Measurements from ENCODE around the gene MYCT1.

Gene MYCT1

GRCh38 chr6:152723398-152723797 lies 25.7 kb downstream of the MYCT1 start:
- peak; percentile 78 for DNase-seq (ENCODE audit: low spot score)

DNA sequence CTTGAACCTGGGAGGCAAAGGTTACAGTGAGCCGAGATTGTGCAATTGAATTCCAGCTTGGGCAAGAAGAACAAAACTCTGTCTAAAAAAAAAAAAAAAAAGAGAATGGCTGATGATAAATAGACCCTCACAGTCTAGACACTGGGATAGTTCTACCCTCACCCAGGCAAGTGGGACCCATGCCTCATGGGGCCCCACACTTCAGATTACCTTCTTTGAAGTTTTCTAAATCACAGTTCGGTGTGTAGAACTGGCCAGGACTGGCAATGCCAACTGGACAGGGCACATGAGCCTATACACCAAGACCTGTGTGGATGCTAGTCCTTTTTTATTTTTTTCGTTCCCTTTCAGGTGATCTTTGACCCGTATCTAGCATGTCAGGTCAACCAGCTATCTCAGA lies 28.6 kb downstream of the MYCT1 start:
- DNase-seq (ENCODE audit: low spot score), result no peak

DNA sequence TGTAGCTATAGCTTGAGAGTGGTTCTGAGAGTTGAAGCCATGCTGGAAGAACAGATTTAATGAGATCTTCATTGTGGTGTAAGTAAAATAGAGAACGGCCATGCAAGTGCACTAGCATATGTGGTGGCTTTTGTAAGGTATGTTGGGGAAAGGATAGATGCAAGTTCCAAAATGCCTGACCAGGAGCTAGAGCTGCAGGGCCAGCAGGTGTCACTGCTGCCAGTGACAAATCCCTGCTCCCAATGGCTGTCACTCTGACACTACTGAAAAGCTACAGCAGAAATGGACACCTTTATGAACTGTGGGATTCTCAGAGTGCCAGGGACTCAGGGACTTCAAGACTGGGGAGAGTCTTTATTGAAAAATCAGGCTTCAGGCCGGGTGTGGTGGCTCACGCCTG lies 29.8 kb downstream of the MYCT1 start:
- DNase-seq (ENCODE audit: low spot score), result no peak

GRCh38 chr6:152734630-152735029 lies 36.9 kb downstream of the MYCT1 start:
- DNase-seq (ENCODE audit: low spot score), result no peak

DNA sequence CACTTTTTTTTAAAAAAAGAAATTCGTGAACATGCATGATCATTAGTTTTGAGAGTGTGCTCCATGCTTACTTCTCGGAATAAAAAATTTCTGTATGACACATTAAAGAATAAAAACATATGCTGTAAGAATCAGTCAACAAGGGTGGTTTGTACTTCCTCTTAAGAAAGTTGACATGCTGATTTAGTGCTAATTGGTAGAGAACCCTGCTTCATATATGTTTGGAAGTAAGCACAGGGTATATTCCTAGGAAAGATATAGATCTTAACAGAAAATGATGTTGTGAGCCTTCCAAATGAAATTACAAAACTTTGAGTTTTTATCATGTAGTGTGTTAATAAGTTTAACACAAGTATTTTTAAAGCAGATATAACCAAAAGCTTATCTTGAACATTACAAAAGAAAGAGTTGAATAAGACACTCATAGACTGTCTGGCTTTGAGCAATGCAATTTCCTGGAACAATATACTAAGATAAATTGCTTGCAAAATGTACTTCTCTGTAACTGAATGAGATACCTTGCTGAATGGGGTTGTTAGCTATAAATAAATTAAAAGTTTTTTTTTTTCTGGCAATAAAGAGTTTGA lies 39.1 kb downstream of the MYCT1 start:
- DNase-seq (ENCODE audit: low spot score), result no peak

DNA sequence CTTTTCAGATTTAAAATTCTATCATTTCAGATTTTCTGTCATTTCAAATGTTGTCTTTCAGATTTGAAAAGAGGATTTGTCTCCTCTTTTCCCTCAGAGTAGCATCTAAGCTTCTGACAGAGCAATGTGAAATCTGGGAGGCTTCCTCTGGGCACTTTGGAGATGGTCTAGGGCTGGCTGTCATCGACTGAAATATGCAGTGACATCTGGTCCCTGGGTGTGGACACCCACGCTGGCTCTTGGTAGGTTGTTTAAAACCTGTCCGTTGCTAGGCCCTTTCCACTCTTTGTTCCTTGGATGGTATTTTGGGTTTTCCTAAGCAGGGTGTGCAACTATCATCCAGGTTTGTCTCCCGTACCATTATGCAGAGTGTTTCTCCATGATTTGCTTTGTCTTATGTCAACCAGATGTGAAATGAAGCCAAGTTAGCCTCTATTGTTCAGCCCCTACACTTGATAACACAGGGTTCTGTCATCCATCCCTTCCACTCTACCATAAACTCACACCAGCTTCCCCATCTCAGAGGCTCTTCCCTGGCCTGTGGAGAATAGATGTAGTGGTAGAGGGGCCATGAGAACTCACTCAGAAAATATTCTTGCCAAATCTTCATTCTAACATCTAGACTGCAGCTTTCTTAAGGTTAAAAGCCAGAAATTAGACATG lies 47.9 kb downstream of the MYCT1 start:
- DNase-seq (ENCODE audit: low spot score), result no peak

DNA sequence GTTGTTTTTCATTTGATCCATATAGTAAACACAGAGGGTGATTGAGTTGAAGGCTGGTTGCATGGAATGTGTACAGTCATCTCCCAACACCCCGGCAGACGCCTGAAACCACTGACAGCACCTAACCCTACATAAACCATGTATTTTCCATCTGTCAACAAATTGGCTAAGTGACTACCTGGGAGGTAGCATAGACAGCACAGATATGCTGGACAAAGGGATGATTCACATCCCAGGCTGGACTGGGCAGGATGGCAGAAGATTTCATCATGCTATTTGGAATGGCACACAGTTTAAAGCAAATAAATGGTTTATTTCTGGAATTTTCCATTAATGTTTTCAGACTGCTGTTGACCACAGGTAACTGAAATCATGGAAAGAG lies 48.5 kb downstream of the MYCT1 start:
- DNase-seq (ENCODE audit: low spot score), result peak; percentile 90

GRCh38 chr6:152748843-152749242 lies 51.1 kb downstream of the MYCT1 start:
- peak; percentile 12 for DNase-seq (ENCODE audit: low spot score)

DNA sequence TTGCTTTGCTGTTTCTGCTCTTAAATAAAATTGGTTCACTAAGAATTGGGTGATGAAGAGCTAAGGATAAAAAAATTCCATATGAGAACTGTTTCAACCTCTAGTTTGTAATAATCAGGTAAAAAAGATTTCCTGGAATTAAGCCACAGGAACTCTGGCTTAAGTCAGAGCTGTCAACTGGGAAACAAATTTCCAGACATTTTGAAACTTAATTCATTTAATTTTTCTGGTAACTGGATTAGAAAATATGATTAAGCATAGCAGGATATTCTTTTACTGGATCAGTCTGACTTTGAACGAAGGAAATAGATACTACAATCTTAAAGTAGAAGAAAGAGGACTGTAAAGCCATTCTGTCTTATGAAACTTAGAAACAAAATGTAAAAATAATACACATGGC lies 51.6 kb downstream of the MYCT1 start:
- DNase-seq (ENCODE audit: low spot score), result no peak

DNA sequence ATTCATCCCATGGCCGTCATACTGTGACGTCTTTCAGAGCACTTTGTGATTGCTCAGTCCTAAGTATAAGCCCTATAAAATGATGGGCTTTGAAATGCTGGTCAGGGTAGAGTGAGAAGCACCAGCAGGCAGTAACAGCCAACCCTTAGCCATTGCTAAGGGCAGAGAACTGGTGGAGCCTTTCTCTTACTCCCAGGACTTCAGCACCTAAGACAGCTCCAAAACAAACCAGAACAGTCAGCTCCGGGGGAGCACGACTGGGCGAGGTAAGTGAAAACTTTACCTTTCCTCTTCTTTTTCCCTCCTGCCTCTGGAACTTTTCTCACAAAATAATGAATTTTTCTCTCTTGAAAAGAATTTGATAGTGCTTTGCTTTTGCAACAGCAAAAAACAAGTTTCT lies 53.0 kb downstream of the MYCT1 start, which contains the start of gene VIP:
Gene VIP, plus strand, starts transcription at position 104 of the 400 bp plus-strand sequence. CDS start 1,381 bp downstream, outside the sequence.
- DNase-seq (ENCODE audit: low spot score), result peak; percentile 37

- no peak for DNase-seq (ENCODE audit: low spot score)
Measured at GRCh38 chr6:152765331-152765730, 67.6 kb downstream of the MYCT1 start.

DNA sequence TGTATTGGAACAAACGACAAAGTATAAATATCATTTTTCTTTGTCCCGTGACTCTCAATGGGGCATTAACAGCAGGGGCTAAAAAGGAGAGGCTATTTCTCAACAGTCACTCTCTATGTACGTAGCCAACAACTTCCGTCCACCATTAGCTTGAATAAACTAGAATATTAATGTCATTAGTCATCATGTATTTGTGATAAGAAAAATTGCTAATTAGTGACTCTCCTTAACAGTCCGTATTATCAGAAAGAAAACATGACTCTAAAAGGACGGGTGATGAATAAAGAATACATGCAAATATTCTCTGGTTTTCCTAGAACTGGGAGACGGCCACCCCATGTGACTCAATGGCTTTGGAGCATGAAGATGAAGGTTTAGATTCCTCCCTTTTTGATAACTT lies 71.5 kb downstream of the MYCT1 start:
- no peak for DNase-seq (ENCODE audit: low spot score)

- DNase-seq (ENCODE audit: low spot score), result no peak
Measured at GRCh38 chr6:152769993-152770392, 72.3 kb downstream of the MYCT1 start.

GRCh38 chr6:152771061-152771687 lies 73.5 kb downstream of the MYCT1 start:
- no peak for DNase-seq (ENCODE audit: low spot score)

All from kidney tubule cell (primary cell).